ENCODE measurements around the gene CREG2.

GRCh38 chr2:101307950-101308431, 79.3 kb downstream of the CREG2 start:
- no peak for TF ChIP-seq CTCF (conservative IDR thresholded peaks at IDR 0.05 in 1 of 2, IDR thresholded peaks at IDR 0.05 in 1 of 2; ENCODE audit: low read depth in 1 of 2, low read length in 2 of 2)
- no peak for TF ChIP-seq EZH2 (IDR thresholded peaks at IDR 0.05; ENCODE audit: low read length, missing control alignments)

All from fibroblast of lung (primary cell).